HCT116 (cell line): Measurements from ENCODE around the gene RHBDF2. TPM values are rescaled to one million over a fixed set of nuclear protein-coding genes. Genes with fewer than 3 reads are reported as not detected.

ENCODE experiments used
- ATAC-seq: fragments of 200-7000 bp; cut with Tn5 transposase; 2 replicates; pipeline ENCODE4 v1.9.1; 2020; ENCODE audit warnings: mild to moderate bottlenecking, moderate library complexity
- BruUV-seq: library from RNA; stranded (reverse); fragments of 400-500 nt; replicated peaks from 2 replicates; lab custom pipeline; 2021; lab: Mats Ljungman, UMichigan
- CTCF ChIA-PET: fragments of 300-600 bp; sonication (Branson Sonifier 250); formaldehyde crosslinking; loops from one replicate; lab custom pipeline; 2021; ENCODE audit warnings: antibody characterized with exemption; lab: Charles Lee
- POLR2A ChIA-PET: fragments of 300-600, 350-600 bp; sonication (Branson Sonifier 250); formaldehyde crosslinking; loops from one replicate; lab custom pipeline; 2021; ENCODE audit warnings: antibody characterized with exemption; lab: Charles Lee
- RAD21 ChIA-PET, 2 experiments: fragments of 300-600 bp; sonication (Branson Sonifier 250); formaldehyde crosslinking; loops; one replicate each; lab custom pipeline; 2023; ENCODE audit warnings: low total read pairs in 2 of 2; ENCODE audit not compliant: uncharacterized antibody in 2 of 2, unreplicated experiment in 2 of 2, low non-redundant PET in 1 of 2; lab: Charles Lee
- DNase-seq: peaks from one replicate; pipeline ENCODE4 v3.0.0-alpha.2; 2010; ENCODE audit warnings: low read depth, low spot score
- H2AFZ ChIP-seq: fragments of 200-600 bp; shearing (Covaris generic), sonication (generic); 2 replicates; pipeline ENCODE4 v1.6.1; 2017; ENCODE audit warnings: low read depth, mixed run types, mixed read lengths, antibody characterized with exemption, low read length; ENCODE audit not compliant: poor library complexity, severe bottlenecking
- H3K27ac ChIP-seq: 2 replicates; pipeline ENCODE4 v1.5.1; 2012; ENCODE audit warnings: low read depth, low read length
- H3K27me3 ChIP-seq: fragments of 200-600 bp; sonication (generic); 2 replicates; pipeline ENCODE4 v1.6.1; 2016; ENCODE audit warnings: mixed run types, low read length, mixed read lengths; ENCODE audit not compliant: insufficient read depth
- H3K36me3 ChIP-seq, 2 experiments: fragments of 200-500 bp in 1 of 2; fragments of 200-600 bp in 1 of 2; sonication (Bioruptor generic) in 1 of 2; sonication (generic) in 1 of 2; 2 replicates each; pipeline versions ENCODE4 v1.5.1 to v1.6.1; 2014 to 2016; ENCODE audit warnings: low read length in 2 of 2, inconsistent platforms in 1 of 2, mixed read lengths in 1 of 2, mixed run types in 1 of 2; ENCODE audit not compliant: insufficient read depth in 2 of 2, control insufficient read depth in 1 of 2
- H3K4me1 ChIP-seq, 2 experiments: fragments of 200-600 bp in 1 of 2; sonication (generic) in 1 of 2; 2 replicates each; pipeline versions ENCODE4 v1.5.1 to v1.6.1; 2012 to 2017; ENCODE audit warnings: low read length in 2 of 2, inconsistent platforms in 1 of 2, mild to moderate bottlenecking in 1 of 2, mixed read lengths in 1 of 2, mixed run types in 1 of 2, moderate library complexity in 1 of 2; ENCODE audit not compliant: insufficient read depth in 2 of 2, control insufficient read depth in 1 of 2
- H3K4me2 ChIP-seq: fragments of 200-600 bp; sonication (generic); 2 replicates; pipeline ENCODE4 v1.6.1; 2017; ENCODE audit warnings: mixed run types, low read length, mixed read lengths
- H3K4me3 ChIP-seq, 2 experiments: fragments of 200-600 bp in 1 of 2; sonication (generic) in 1 of 2; replicated peaks in 1 of 2; 2 replicates each; pipeline ENCODE4 v1.5.1; 2011 to 2016; ENCODE audit warnings: low read length in 2 of 2, control low read depth in 1 of 2, low read depth in 1 of 2, mild to moderate bottlenecking in 1 of 2, mixed read lengths in 1 of 2, mixed run types in 1 of 2
- H3K79me2 ChIP-seq: fragments of 200-600 bp; sonication (generic); 2 replicates; pipeline ENCODE4 v1.6.1; 2017; ENCODE audit warnings: mild to moderate bottlenecking, mixed run types, low read length, moderate library complexity, mixed read lengths; ENCODE audit not compliant: insufficient read depth
- H3K9ac ChIP-seq: fragments of 200-600 bp; sonication (generic); 2 replicates; pipeline ENCODE4 v1.6.1; 2016; ENCODE audit warnings: low read length, mixed read lengths
- H3K9me2 ChIP-seq: fragments of 200-600 bp; sonication (generic), shearing (Covaris generic); 2 replicates; pipeline ENCODE4 v1.6.1; 2017; ENCODE audit warnings: mixed run types, mild to moderate bottlenecking, moderate library complexity; ENCODE audit not compliant: insufficient read depth
- H3K9me3 ChIP-seq, 2 experiments: fragments of 200-500 bp in 1 of 2; fragments of 200-600 bp in 1 of 2; sonication (Bioruptor generic) in 1 of 2; sonication (generic) in 1 of 2; 2 replicates each; pipeline ENCODE4 v1.6.1; 2014 to 2017; ENCODE audit warnings: low read length in 2 of 2, mixed read lengths in 2 of 2, inconsistent platforms in 1 of 2, low read depth in 1 of 2, mild to moderate bottlenecking in 1 of 2, mixed run types in 1 of 2, moderate library complexity in 1 of 2; ENCODE audit not compliant: control insufficient read depth in 1 of 2, insufficient read depth in 1 of 2
- H4K20me1 ChIP-seq: fragments of 200-600 bp; sonication (generic), shearing (Covaris generic); 2 replicates; pipeline ENCODE4 v1.6.1; 2017; ENCODE audit warnings: mixed run types, mild to moderate bottlenecking, moderate library complexity; ENCODE audit not compliant: insufficient read depth
- ATF3 ChIP-seq: IDR thresholded peaks from 2 replicates; pipeline ENCODE4 v1.6.1; 2012
- CBX3 ChIP-seq: IDR thresholded peaks from 2 replicates; pipeline ENCODE4 v1.6.1; 2012; ENCODE audit warnings: low read depth
- CTCF ChIP-seq, 3 experiments: fragments of 200-600 bp in 1 of 3; sonication (generic) in 1 of 3; IDR thresholded peaks in 2 of 3; conservative IDR thresholded peaks in 1 of 3; 2 replicates each; pipeline ENCODE4 v1.5.1; 2012 to 2017; ENCODE audit warnings: low read depth in 2 of 3, low read length in 2 of 3, antibody characterized with exemption in 1 of 3, borderline replicate concordance in 1 of 3, control low read depth in 1 of 3, mild to moderate bottlenecking in 1 of 3, mixed read lengths in 1 of 3, mixed run types in 1 of 3, moderate library complexity in 1 of 3; ENCODE audit not compliant: insufficient read depth in 1 of 3
- ELF1 ChIP-seq: IDR thresholded peaks from 2 replicates; pipeline ENCODE4 v1.6.1; 2012; ENCODE audit warnings: low read depth, borderline replicate concordance
- EZH2phosphoT487 ChIP-seq: fragments of 200-600 bp; IDR thresholded peaks from 2 replicates; pipeline ENCODE4 v1.6.1; 2018; ENCODE audit warnings: antibody characterized with exemption, borderline replicate concordance
- FOSL1 ChIP-seq: IDR thresholded peaks from 2 replicates; pipeline ENCODE4 v1.6.1; 2012; ENCODE audit warnings: low read depth
- JUND ChIP-seq: IDR thresholded peaks from 2 replicates; pipeline ENCODE4 v1.6.1; 2012
- MAX ChIP-seq: IDR thresholded peaks from 2 replicates; pipeline ENCODE4 v1.6.1; 2012
- POLR2A ChIP-seq: IDR thresholded peaks from 2 replicates; pipeline ENCODE4 v1.7.0; 2011; ENCODE audit warnings: borderline replicate concordance; ENCODE audit not compliant: insufficient read depth, insufficient read length; ENCODE audit errors: extremely low read depth
- POLR2AphosphoS5 ChIP-seq: IDR thresholded peaks from 2 replicates; pipeline ENCODE4 v1.6.1; 2011; ENCODE audit warnings: mild to moderate bottlenecking, low read depth, low read length, moderate library complexity
- RAD21 ChIP-seq: IDR thresholded peaks from 2 replicates; pipeline ENCODE4 v1.6.1; 2012; ENCODE audit warnings: low read depth, mild to moderate bottlenecking
- SIN3A ChIP-seq: IDR thresholded peaks from 2 replicates; pipeline ENCODE4 v1.6.1; 2012; ENCODE audit warnings: low read depth
- ZBTB33 ChIP-seq: IDR thresholded peaks from 2 replicates; pipeline ENCODE4 v1.6.1; 2011; ENCODE audit warnings: mild to moderate bottlenecking, low read length, moderate library complexity; ENCODE audit not compliant: insufficient replicate concordance; ENCODE audit errors: extremely low read depth
- ZFX ChIP-seq: fragments of 450-650 bp; IDR thresholded peaks from 2 replicates; pipeline ENCODE4 v1.6.1; 2017
- ZNF274 ChIP-seq: fragments of 200-500 bp; sonication (Bioruptor generic); IDR thresholded peaks from 2 replicates; pipeline ENCODE4 v1.6.1; 2014; ENCODE audit warnings: mild to moderate bottlenecking, low read depth, low read length, inconsistent platforms
- intact Hi-C: fragments of 100-400 bp; cut with micrococcal nuclease; formaldehyde crosslinking; loops from 2 replicates; pipeline ENCODE4 v1.10.0; 2022
- total RNA-seq: library from RNA; stranded (reverse); gene quantifications from one replicate; pipeline ENCODE4 v1.2.1, GENCODE V29; 2021; ENCODE audit not compliant: unreplicated experiment

RHBDF2 gene
- total RNA-seq, 1 experiment from 2014 or later = 61.1 TPM

- ChIA-PET POLR2A (no interaction called here), RAD21 (no interaction called here), CTCF (interaction anchor here (1.2 kb wide), 1 partner anchor 12 kb away, joined by 4 read pairs; no protein-coding TSS in a partner anchor)
- Histone ChIP-seq H3K27me3 (no peaks in the 10 kb centered on the region), H3K4me1 (peaks cover 0 to 10% of the 10 kb centered on the region in 2 experiments; a peak in 2 of 4 replicates), H3K9me2 (no peaks in the 10 kb centered on the region), H2AFZ (no peak overlapping the region), H4K20me1 (no peaks in the 10 kb centered on the region), H3K9me3 (no peaks in the 10 kb centered on the region), H3K9ac (no peak overlapping the region), H3K4me3 (no peak overlapping the region), H3K36me3 (peaks cover 12 to 25% of the 10 kb centered on the region in 2 experiments; a peak in 3 of 4 replicates), H3K4me2 (no peak overlapping the region), H3K27ac (no peak overlapping the region), H3K79me2 (no peaks in the 10 kb centered on the region)
- intact Hi-C loops = no loop called here
- BruUV-seq = no TSS peak
- ATAC-seq (no peak), DNase-seq (no peak)
- TF ChIP-seq SIN3A (no peak), POLR2AphosphoS5 (no peak), ATF3 (no peak), FOSL1 (no peak), CTCF (IDR thresholded peaks at IDR 0.05 in 2 of 3, conservative IDR thresholded peaks at IDR 0.05 in 1 of 3; ENCODE audit: borderline replicate concordance in 1 of 3, insufficient read depth in 1 of 3, low read depth in 2 of 3, low read length in 2 of 3) (no peak), ELF1 (no peak), POLR2A (no peak), ZNF274 (no peak), CBX3 (no peak), RAD21 (no peak), JUND (no peak), EZH2phosphoT487 (no peak), ZBTB33 (no peak), ZFX (no peak), MAX (no peak)
Measured at GRCh38 chr17:76469991-76470739, 31.1 kb downstream of the RHBDF2 start.
